Left ventricle myocardium inferior (tissue), 1 donor: ENCODE measurements around the gene PDLIM4. TPM values are rescaled to one million over a fixed set of nuclear protein-coding genes. Genes with fewer than 3 reads are reported as not detected.

Source experiments
- DNase-seq: peaks from one replicate; pipeline ENCODE4 v3.0.0-alpha.2; 2020
- H3K27ac ChIP-seq: fragments of 200-600 bp; replicated peaks from 2 replicates; pipeline ENCODE4 v1.8.0; 2021
- H3K27me3 ChIP-seq: fragments of 200-600 bp; 2 replicates; pipeline ENCODE4 v1.8.0; 2021; ENCODE audit warnings: low read depth
- H3K36me3 ChIP-seq: fragments of 200-600 bp; 2 replicates; pipeline ENCODE4 v1.8.0; 2021
- H3K4me1 ChIP-seq: fragments of 200-600 bp; 2 replicates; pipeline ENCODE4 v1.8.0; 2021
- H3K4me3 ChIP-seq: fragments of 200-600 bp; 2 replicates; pipeline ENCODE4 v1.8.0; 2021; ENCODE audit warnings: mild to moderate bottlenecking, moderate library complexity
- H3K9me3 ChIP-seq: fragments of 200-600 bp; replicated peaks from 2 replicates; pipeline ENCODE4 v1.8.0; 2021
- intact Hi-C: fragments of 100-400 bp; cut with micrococcal nuclease; formaldehyde crosslinking; loops from one replicate; pipeline ENCODE4 v1.11.0; 2022
- total RNA-seq: library from RNA; stranded (reverse); fragmentation: NEBNext Ultra II Directional; extraction: Animal tissue kit (Norgen Biotek cat#: 25700); gene quantifications from one replicate; pipeline ENCODE4 v1.2.1, GENCODE V29; 2021
- TF ChIP-seq, protein P1 (sequence below): fragments of 200-600 bp; IDR thresholded peaks from 2 replicates; pipeline ENCODE4 v1.8.0; 2021; ENCODE audit warnings: antibody characterized with exemption, mild to moderate bottlenecking, borderline replicate concordance
- donor health status: DM: no; HTN: yes; CAD: no; lungs with severe emphysema.

Gene PDLIM4
- total RNA-seq, 1 donor from 2014 or later: 4.8 TPM

- Histone ChIP-seq H3K4me3 (no peak overlapping the region), H3K36me3 (no peaks in the 10 kb centered on the region), H3K9me3 (no peaks in the 10 kb centered on the region), H3K27me3 (no peaks in the 10 kb centered on the region), H3K4me1 (peaks cover 87% of the 10 kb centered on the region), H3K27ac (no peak overlapping the region)
- DNase-seq: no peak
- intact Hi-C loops: no loop called here
- TF ChIP-seq, protein P1, sequence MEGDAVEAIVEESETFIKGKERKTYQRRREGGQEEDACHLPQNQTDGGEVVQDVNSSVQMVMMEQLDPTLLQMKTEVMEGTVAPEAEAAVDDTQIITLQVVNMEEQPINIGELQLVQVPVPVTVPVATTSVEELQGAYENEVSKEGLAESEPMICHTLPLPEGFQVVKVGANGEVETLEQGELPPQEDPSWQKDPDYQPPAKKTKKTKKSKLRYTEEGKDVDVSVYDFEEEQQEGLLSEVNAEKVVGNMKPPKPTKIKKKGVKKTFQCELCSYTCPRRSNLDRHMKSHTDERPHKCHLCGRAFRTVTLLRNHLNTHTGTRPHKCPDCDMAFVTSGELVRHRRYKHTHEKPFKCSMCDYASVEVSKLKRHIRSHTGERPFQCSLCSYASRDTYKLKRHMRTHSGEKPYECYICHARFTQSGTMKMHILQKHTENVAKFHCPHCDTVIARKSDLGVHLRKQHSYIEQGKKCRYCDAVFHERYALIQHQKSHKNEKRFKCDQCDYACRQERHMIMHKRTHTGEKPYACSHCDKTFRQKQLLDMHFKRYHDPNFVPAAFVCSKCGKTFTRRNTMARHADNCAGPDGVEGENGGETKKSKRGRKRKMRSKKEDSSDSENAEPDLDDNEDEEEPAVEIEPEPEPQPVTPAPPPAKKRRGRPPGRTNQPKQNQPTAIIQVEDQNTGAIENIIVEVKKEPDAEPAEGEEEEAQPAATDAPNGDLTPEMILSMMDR: no peak
These were observed 4.7 kb downstream of the PDLIM4 start for GRCh38 chr5:132261881-132262845.

- Histone ChIP-seq H3K27me3 (no peaks in the 10 kb centered on the region), H3K4me1 (peaks cover 81% of the 10 kb centered on the region), H3K4me3 (no peak overlapping the region), H3K9me3 (no peaks in the 10 kb centered on the region), H3K36me3 (no peaks in the 10 kb centered on the region), H3K27ac (peak overlapping the region; percentile 81)
- TF ChIP-seq, protein P1: no peak
- no peak for DNase-seq
- intact Hi-C loops: no loop called here
These were observed 5.5 kb downstream of the PDLIM4 start for GRCh38 chr5:132262882-132263547.

DNA sequence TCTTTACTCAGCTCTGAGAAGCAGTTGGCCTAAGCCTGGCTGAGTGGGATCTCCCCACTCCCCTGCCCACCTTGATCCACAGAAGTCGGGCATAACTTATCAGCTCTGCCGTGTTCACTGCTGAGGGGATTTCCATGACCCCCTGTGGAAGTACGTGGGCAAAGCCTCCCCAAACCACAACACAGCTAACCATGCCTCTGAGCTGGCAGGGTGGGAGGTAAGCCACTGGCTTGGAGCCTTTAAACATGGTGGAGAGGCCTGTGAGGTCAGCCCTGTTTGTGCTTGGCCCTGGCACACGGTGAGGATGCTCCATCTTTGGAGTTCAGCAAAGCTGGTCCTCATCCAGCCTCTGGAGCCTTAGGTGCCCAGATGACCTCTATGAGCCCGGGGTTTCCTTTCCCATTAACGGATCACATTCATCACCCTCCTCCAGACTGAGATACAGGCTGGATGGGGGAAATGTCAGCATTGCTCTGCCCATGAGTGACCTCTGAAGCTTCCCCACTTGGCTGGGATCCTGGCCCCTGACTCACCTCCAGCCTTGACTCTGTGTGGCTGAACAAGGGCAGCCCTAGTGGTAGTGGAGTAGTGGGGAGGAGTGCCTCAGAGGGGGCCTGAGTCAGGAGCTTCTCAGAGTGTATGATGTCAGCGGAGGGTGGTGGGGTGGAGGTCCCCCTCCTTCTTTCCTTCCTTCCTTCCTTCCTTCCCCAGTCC lies 6.2 kb downstream of the PDLIM4 start:
- H3K27ac ChIP-seq: peak overlapping the region; percentile 81
- no peaks in the 10 kb centered on the region for H3K9me3 ChIP-seq
- H3K27me3 ChIP-seq: no peaks in the 10 kb centered on the region
- no peaks in the 10 kb centered on the region for H3K36me3 ChIP-seq
- no peak overlapping the region for H3K4me3 ChIP-seq
- DNase-seq: no peak
- intact Hi-C loops: no loop called here
- H3K4me1 ChIP-seq: peaks cover 74% of the 10 kb centered on the region
- TF ChIP-seq, protein P1: no peak

DNA sequence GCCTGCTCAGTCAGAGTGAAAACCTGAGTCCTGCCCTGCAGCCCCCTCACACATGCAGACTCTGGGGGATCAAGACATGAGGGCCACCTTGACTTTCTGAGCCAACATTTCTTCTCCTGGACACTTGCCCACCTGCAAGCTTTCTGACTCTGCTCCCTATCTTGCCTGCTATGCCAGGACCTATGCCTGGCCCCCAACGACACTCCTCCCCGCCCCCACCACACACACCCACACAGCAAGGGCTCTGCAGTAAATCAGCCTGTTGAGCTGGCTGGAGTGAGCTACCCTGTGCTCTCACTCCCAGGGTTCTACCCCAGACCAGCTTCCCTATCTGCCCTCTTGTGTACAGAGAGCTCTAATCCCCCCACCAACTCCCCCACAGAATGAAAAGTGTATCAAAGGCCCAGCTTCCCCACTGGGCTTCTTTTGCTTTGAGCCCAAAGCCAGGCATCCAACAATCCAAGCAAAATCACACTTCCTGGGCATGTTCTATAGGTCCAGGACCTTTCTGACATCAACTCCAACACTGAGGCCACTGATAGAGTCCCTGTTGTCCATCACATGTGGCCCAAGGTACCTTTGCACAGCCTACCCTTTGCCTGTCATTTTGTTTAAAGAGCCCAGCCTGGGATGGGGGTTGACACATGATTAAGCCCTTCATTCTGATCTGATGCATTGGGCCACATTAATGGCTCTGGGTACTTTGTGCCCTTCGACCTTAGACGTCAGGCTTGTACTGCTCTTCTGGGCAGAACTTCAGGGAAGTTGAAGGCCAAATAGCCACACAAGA lies 7.2 kb downstream of the PDLIM4 start:
- TF ChIP-seq, protein P1: no peak
- intact Hi-C loops: no loop called here
- H3K4me3 ChIP-seq: no peak overlapping the region
- peaks cover 64% of the 10 kb centered on the region for H3K4me1 ChIP-seq
- no peak for DNase-seq
- no peaks in the 10 kb centered on the region for H3K27me3 ChIP-seq
- H3K9me3 ChIP-seq: no peaks in the 10 kb centered on the region
- H3K36me3 ChIP-seq: no peaks in the 10 kb centered on the region
- peak overlapping the region; percentile 81 for H3K27ac ChIP-seq
